GM12878 (cell line): ENCODE data around the gene RAP1GAP. TPM values are rescaled to one million over a fixed set of nuclear protein-coding genes. Genes with fewer than 3 reads are reported as not detected.

Experiments
- ATAC-seq: fragments of 200-7000 bp; cut with Tn5 transposase; 3 replicates; pipeline ENCODE4 v1.9.1; 2020; ENCODE audit warnings: mild to moderate bottlenecking, moderate library complexity
- BruUV-seq: library from RNA; stranded (reverse); fragments of 400-500 nt; replicated peaks from 2 replicates; lab custom pipeline; 2021; lab: Mats Ljungman, UMichigan
- CTCF ChIA-PET: fragments of 300-600 bp; sonication (Branson Sonifier 250); formaldehyde crosslinking; extraction: SDS; loops from one replicate; lab custom pipeline; 2021; ENCODE audit warnings: inconsistent platforms; lab: Yijun Ruan, JAX
- POLR2A ChIA-PET: fragments of 350-600 bp; formaldehyde crosslinking; extraction: SDS; loops from one replicate; lab custom pipeline; 2021; ENCODE audit warnings: inconsistent platforms; lab: Charles Lee
- RAD21 ChIA-PET: fragments of 300-600 bp; sonication (Branson Sonifier 250); formaldehyde crosslinking; loops from one replicate; lab custom pipeline; 2023; ENCODE audit warnings: antibody characterized with exemption; ENCODE audit not compliant: unreplicated experiment; lab: Charles Lee
- SMC1A ChIA-PET: fragments of 300-600 bp; sonication (Branson Sonifier 250); formaldehyde crosslinking; loops from one replicate; lab custom pipeline; 2023; ENCODE audit not compliant: unreplicated experiment, uncharacterized antibody; lab: Charles Lee
- DNase-seq: peaks from one replicate; pipeline ENCODE4 v3.0.0-alpha.2; 2011; ENCODE audit warnings: low read depth, low spot score
- FAIRE-seq: peaks from 3 replicates; lab custom pipeline; 2011; peaks lifted over from hg19 to GRCh38; lab: Jason Lieb, UNC
- H2AFZ ChIP-seq: 2 replicates; pipeline ENCODE4 v1.6.0; 2011; ENCODE audit warnings: low read depth, low read length, control low read depth; ENCODE audit not compliant: control insufficient read depth
- H3K27ac ChIP-seq: 2 replicates; pipeline ENCODE4 v1.5.1; 2011; ENCODE audit warnings: control low read depth; ENCODE audit not compliant: control insufficient read depth, insufficient read depth
- H3K27me3 ChIP-seq, 2 experiments: replicated peaks in 1 of 2; 2 replicates each; pipeline versions ENCODE4 v1.6.0 to v1.6.1; 2011; ENCODE audit warnings: low read length in 1 of 2; ENCODE audit not compliant: control insufficient read depth in 2 of 2, insufficient read depth in 2 of 2
- H3K36me3 ChIP-seq, 2 experiments: 2 replicates each; pipeline ENCODE4 v1.5.1; 2011; ENCODE audit warnings: low read length in 1 of 2; ENCODE audit not compliant: control insufficient read depth in 2 of 2, insufficient read depth in 2 of 2
- H3K4me1 ChIP-seq: 2 replicates; pipeline ENCODE4 v1.6.1; 2011; ENCODE audit warnings: mild to moderate bottlenecking, low read length, moderate library complexity, mixed read lengths; ENCODE audit not compliant: control insufficient read depth, insufficient read depth
- H3K4me2 ChIP-seq: 2 replicates; pipeline ENCODE4 v1.6.0; 2011; ENCODE audit warnings: control low read depth; ENCODE audit not compliant: control insufficient read depth, insufficient read depth
- H3K4me3 ChIP-seq: fragments of 200-600 bp; sonication (generic); 2 replicates; pipeline ENCODE4 v1.5.1; 2016
- H3K79me2 ChIP-seq: 2 replicates; pipeline ENCODE4 v1.6.0; 2011; ENCODE audit warnings: low read length; ENCODE audit not compliant: control insufficient read depth, insufficient read depth
- H3K9ac ChIP-seq: 2 replicates; pipeline ENCODE4 v1.8.0; 2011; ENCODE audit warnings: low read length, control low read depth, mixed read lengths; ENCODE audit not compliant: control insufficient read depth, insufficient read depth
- H3K9me3 ChIP-seq: replicated peaks from 3 replicates; pipeline ENCODE4 v1.5.1; 2011; ENCODE audit warnings: mild to moderate bottlenecking, low read length; ENCODE audit not compliant: control insufficient read depth, insufficient read depth
- H4K20me1 ChIP-seq: 2 replicates; pipeline ENCODE4 v1.6.0; 2011; ENCODE audit not compliant: control insufficient read depth, insufficient read depth
- ATF3 ChIP-seq: IDR thresholded peaks from 2 replicates; pipeline ENCODE4 v1.6.1; 2011; ENCODE audit warnings: low read depth, mild to moderate bottlenecking, low read length, moderate library complexity, borderline replicate concordance; ENCODE audit errors: extremely low read depth
- CEBPB ChIP-seq, 2 experiments: fragments of 150-350 bp in 1 of 2; IDR thresholded peaks; 2 replicates each; pipeline ENCODE4 v1.6.1; 2012 to 2014; ENCODE audit warnings: low read depth in 2 of 2, low read length in 2 of 2, borderline replicate concordance in 1 of 2, inconsistent platforms in 1 of 2
- DPF2 ChIP-seq: fragments of 450-650 bp; IDR thresholded peaks from 2 replicates; pipeline ENCODE4 v1.6.1; 2017; ENCODE audit warnings: mild to moderate bottlenecking
- HDGF ChIP-seq: fragments of 450-650 bp; IDR thresholded peaks from 2 replicates; pipeline ENCODE4 v1.6.1; 2016; ENCODE audit warnings: antibody characterized with exemption
- HSF1 ChIP-seq: fragments of 150-350 bp; IDR thresholded peaks from 2 replicates; pipeline ENCODE4 v1.6.1; 2014; ENCODE audit warnings: mild to moderate bottlenecking, low read depth, low read length
- IRF5 ChIP-seq: fragments of 450-650 bp; IDR thresholded peaks from 2 replicates; pipeline ENCODE4 v1.6.1; 2017; ENCODE audit warnings: borderline replicate concordance
- MLLT1 ChIP-seq: fragments of 450-650 bp; IDR thresholded peaks from 2 replicates; pipeline ENCODE4 v1.6.1; 2016; ENCODE audit warnings: mild to moderate bottlenecking
- POU2F2 ChIP-seq: IDR thresholded peaks from 3 replicates; pipeline ENCODE4 v1.6.1; 2011; ENCODE audit warnings: low read depth, mild to moderate bottlenecking, low read length, borderline replicate concordance
- RELA ChIP-seq: fragments of 450-650 bp; IDR thresholded peaks from 2 replicates; pipeline ENCODE4 v1.8.0; 2014; ENCODE audit warnings: borderline replicate concordance; ENCODE audit not compliant: partially characterized antibody
- ZBTB40 ChIP-seq: fragments of 450-650 bp; IDR thresholded peaks from 2 replicates; pipeline ENCODE4 v1.6.1; 2016; ENCODE audit warnings: mild to moderate bottlenecking, moderate library complexity, borderline replicate concordance
- ZNF274 ChIP-seq: IDR thresholded peaks from one replicate; pipeline ENCODE4 v1.8.0; 2011; ENCODE audit not compliant: insufficient read length, insufficient read depth
- ZSCAN29 ChIP-seq: fragments of 450-650 bp; IDR thresholded peaks from 2 replicates; pipeline ENCODE4 v1.6.1; 2017; ENCODE audit warnings: mild to moderate bottlenecking, moderate library complexity
- WGBS: methylation state at CpG from one replicate; pipeline ENCODE4 v1.1.6; 2016; ENCODE audit warnings: low lambda C conversion rate; ENCODE audit not compliant: insufficient replicate concordance, insufficient coverage; ENCODE audit errors: missing lambda C conversion rate; 5-methylcytosine and 5-hydroxymethylcytosine counted together
- in situ Hi-C: fragments of 300-500 bp; cut with MboI; formaldehyde crosslinking; loops from 9 replicates; pipeline ENCODE4 v1.14.3; 2018; ENCODE audit warnings: mixed read lengths
- intact Hi-C: fragments of 100-400 bp; cut with micrococcal nuclease; formaldehyde crosslinking; loops from one replicate; pipeline ENCODE4 v1.14.2; 2022; ENCODE audit not compliant: unreplicated experiment
- polyA plus RNA-seq, 11 experiments: library from polyadenylated mRNA; depleted of rRNA in 4 of 11; unstranded in 6 of 11; stranded (reverse) in 5 of 11; fragments of >200 nt; fragmentation: Nextera tagmentation in 4 of 11; fragmentation: Illumina TruSeq in 1 of 11; extraction: Ambion mirVana in 4 of 11; extraction: Trizol in 1 of 11; gene quantifications; 1 replicate in 1 of 11; 2 replicates in 10 of 11; pipeline versions ENCODE4 v1.2.1 to v1.2.3, GENCODE V29; 2011 to 2016; ENCODE audit warnings: inconsistent platforms in 2 of 11, missing spikeins in 2 of 11, low read depth in 1 of 11
- total RNA-seq, 4 experiments: library from RNA; depleted of rRNA in 3 of 4; stranded (reverse); fragments of >200 nt in 3 of 4; fragmentation: Illumina TruSeq in 1 of 4; extraction: Trizol in 1 of 4; gene quantifications; 2 replicates each; pipeline versions ENCODE4 v1.2.1 to v1.2.3, GENCODE V29; 2013 to 2021

The RAP1GAP gene
- total and polyA plus RNA-seq, 10 of the 15 experiments (the other 5 are each of a cell fraction or from before 2014, with no cell fraction given) = 0.04 to 0.96 (median 0.09) TPM; not detected in 3

GRCh38 chr1:21630571-21631343 is 38.4 kb downstream of the RAP1GAP start:
- no TSS peak for BruUV-seq
- Histone ChIP-seq H3K27ac (no peak overlapping the region), H2AFZ (no peak overlapping the region), H3K9me3 (no peaks in the 10 kb centered on the region), H3K4me1 (no peaks in the 10 kb centered on the region), H3K36me3 (no peaks in the 10 kb centered on the region), H3K4me2 (no peak overlapping the region), H3K79me2 (no peaks in the 10 kb centered on the region), H3K27me3 (peaks cover 0 to 3% of the 10 kb centered on the region in 2 experiments; a peak in 2 of 4 replicates), H3K4me3 (no peak overlapping the region), H3K9ac (no peak overlapping the region), H4K20me1 (no peaks in the 10 kb centered on the region)
- ChIA-PET RAD21 (no interaction called here), CTCF (no interaction called here), POLR2A (no interaction called here), SMC1A (no interaction called here)
- 9% methylated on average over 13 of the region's 13 CpGs for WGBS
- FAIRE-seq (no peak), DNase-seq (no peak), ATAC-seq (no peak)
- intact Hi-C loops (no loop called here), in situ Hi-C loops (no loop called here)
- TF ChIP-seq ZNF274 = no peak
- TF ChIP-seq ZSCAN29 = no peak
- TF ChIP-seq HSF1 = no peak
- TF ChIP-seq POU2F2 = no peak
- TF ChIP-seq ATF3 = no peak
- TF ChIP-seq RELA = no peak
- no peak for TF ChIP-seq DPF2
- no peak for TF ChIP-seq IRF5
- TF ChIP-seq MLLT1 = no peak
- no peak for TF ChIP-seq CEBPB (IDR thresholded peaks at IDR 0.05; ENCODE audit: borderline replicate concordance in 1 of 2, low read depth in 2 of 2, low read length in 2 of 2)
- TF ChIP-seq ZBTB40 = no peak
- TF ChIP-seq HDGF = no peak
